Mucosa of descending colon (tissue), 3 donors: ENCODE data around the gene SLC4A4. TPM values are rescaled to one million over a fixed set of nuclear protein-coding genes. Genes with fewer than 3 reads are reported as not detected.

Experiments used
- ATAC-seq: fragments of 200-7000 bp; cut with Tn5 transposase; one replicate; pipeline ENCODE4 v1.9.1; 2020; ENCODE audit warnings: mild to moderate bottlenecking, moderate library complexity
- DNase-seq, 3 donors: peaks; one replicate each; pipeline ENCODE4 v3.0.0-alpha.2; 2020
- H3K36me3 ChIP-seq: fragments of 200-600 bp; one replicate; pipeline ENCODE4 v1.8.0; 2021; ENCODE audit warnings: low read depth, mild to moderate bottlenecking
- H3K4me1 ChIP-seq: fragments of 200-600 bp; one replicate; pipeline ENCODE4 v1.8.0; 2021; ENCODE audit warnings: low read depth, mild to moderate bottlenecking
- H3K4me3 ChIP-seq: fragments of 200-600 bp; one replicate; pipeline ENCODE4 v1.8.0; 2021; ENCODE audit warnings: mild to moderate bottlenecking
- H3K9me3 ChIP-seq: fragments of 200-600 bp; one replicate; pipeline ENCODE4 v1.8.0; 2021; ENCODE audit warnings: mild to moderate bottlenecking
- intact Hi-C, 2 donors: fragments of 100-400 bp; cut with DNase I in 1 of 2; cut with micrococcal nuclease in 1 of 2; formaldehyde crosslinking; loops; one replicate each; pipeline versions ENCODE4 v1.11.0 to v1.11.1; 2022; cut with DNase I, micrococcal nuclease
- total RNA-seq, 3 donors: library from RNA; stranded (reverse); fragmentation: NEBNext Ultra II Directional in 2 of 3; extraction: Animal tissue kit (Norgen Biotek cat#: 25700) in 2 of 3; gene quantifications; one replicate each; pipeline versions ENCODE4 v1.2.1 to v1.2.4, GENCODE V29; 2021 to 2023
- TF ChIP-seq, protein P1 (sequence below): fragments of 200-600 bp; IDR thresholded peaks from one replicate; pipeline ENCODE4 v1.8.0; 2022; ENCODE audit warnings: antibody characterized with exemption, mild to moderate bottlenecking
- donor health status: DM: no; HTN: no; CAD: no; lungs with moderate emphysema.
- donor health status: DM: no; HTN: no; CAD: no.
- donor health status: DM: no; HTN: yes; CAD: no.

Gene SLC4A4
- total RNA-seq, 3 donors from 2014 or later, result 102 to 248 (median 165) TPM

DNA sequence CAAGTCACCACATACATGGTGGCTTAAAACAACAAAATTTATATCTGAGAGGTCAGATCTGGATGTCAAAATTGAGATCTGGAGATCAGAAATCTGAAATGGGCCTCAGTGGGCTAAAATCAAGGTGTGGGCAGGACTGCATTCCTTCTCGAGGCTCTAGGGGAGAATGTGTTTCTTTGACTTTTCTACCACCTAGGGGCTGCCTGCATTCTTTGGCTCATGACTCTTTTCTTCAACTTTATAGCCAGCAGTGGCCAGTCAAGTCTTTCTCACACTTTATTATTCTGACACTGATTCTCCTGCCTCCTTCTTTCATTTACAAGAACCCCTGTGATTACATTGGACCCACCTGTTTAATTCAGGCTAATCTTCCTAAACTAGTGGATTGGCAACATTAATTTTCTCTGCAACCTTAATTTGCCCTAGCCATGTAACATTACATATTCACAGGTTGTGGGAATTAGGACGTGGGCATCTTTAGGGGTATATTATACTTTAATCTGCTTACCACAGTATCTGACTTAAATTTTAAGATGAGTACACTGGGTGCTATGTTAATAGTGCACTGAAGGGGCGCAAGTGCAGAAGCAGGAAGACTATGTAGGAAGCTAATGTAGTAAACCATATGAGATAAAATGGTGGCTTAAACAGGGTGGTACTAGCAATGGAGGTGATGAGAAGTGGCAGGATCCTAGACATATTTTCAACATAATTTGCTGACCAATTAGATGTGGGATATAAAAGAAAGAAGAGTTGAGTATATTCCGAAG is 188.0 kb downstream of the SLC4A4 start:
- Histone ChIP-seq H3K36me3 (no peaks in the 10 kb centered on the region), H3K4me3 (no peak overlapping the region), H3K4me1 (no peaks in the 10 kb centered on the region), H3K9me3 (no peaks in the 10 kb centered on the region)
- intact Hi-C loops, result no loop called here
- DNase-seq, result no peak
- TF ChIP-seq, protein P1, sequence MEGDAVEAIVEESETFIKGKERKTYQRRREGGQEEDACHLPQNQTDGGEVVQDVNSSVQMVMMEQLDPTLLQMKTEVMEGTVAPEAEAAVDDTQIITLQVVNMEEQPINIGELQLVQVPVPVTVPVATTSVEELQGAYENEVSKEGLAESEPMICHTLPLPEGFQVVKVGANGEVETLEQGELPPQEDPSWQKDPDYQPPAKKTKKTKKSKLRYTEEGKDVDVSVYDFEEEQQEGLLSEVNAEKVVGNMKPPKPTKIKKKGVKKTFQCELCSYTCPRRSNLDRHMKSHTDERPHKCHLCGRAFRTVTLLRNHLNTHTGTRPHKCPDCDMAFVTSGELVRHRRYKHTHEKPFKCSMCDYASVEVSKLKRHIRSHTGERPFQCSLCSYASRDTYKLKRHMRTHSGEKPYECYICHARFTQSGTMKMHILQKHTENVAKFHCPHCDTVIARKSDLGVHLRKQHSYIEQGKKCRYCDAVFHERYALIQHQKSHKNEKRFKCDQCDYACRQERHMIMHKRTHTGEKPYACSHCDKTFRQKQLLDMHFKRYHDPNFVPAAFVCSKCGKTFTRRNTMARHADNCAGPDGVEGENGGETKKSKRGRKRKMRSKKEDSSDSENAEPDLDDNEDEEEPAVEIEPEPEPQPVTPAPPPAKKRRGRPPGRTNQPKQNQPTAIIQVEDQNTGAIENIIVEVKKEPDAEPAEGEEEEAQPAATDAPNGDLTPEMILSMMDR, result no peak
- no peak for ATAC-seq

DNA sequence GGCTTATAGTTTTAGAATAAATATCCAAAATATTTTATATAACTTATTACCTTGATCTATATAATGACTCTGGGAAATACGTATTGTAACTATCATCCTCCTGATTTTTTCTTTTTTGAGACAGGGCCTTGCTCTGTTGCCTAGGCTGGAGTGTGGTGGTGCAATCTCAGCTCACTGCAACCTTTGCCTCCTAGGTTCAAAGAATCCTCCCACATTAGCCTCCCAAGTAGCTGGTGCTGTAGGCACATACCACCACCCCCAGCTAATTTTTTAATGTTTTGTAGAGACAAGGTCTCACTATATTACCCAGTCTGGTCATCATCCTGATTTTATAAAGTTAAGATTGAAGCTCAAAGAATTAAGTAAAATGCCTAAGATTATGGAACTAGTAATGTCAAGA is 193.6 kb downstream of the SLC4A4 start:
- ATAC-seq (no peak), DNase-seq (no peak)
- Histone ChIP-seq H3K9me3 (no peaks in the 10 kb centered on the region), H3K4me3 (no peak overlapping the region), H3K36me3 (no peaks in the 10 kb centered on the region), H3K4me1 (no peaks in the 10 kb centered on the region)
- TF ChIP-seq, protein P1, result no peak
- intact Hi-C loops, result no loop called here

DNA sequence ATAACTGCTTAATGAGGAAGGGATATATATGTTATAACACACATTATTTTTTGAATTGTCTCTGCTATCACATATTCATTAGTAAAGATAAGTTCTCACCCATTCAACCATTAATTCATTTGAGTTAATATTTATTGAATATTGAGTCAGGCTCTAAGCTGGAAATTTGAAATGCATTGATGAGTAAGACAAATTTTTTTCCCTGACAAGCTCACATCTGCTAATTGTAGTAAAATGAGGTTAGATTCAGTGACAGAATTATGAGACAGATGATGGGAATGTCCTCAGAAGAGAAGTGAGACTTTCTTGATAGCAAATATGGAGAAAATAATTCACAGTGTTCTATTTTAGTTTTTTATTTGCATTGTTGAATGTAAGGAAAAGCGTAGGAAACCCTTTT is 194.3 kb downstream of the SLC4A4 start:
- TF ChIP-seq, protein P1, result no peak
- ATAC-seq (no peak), DNase-seq (no peak)
- intact Hi-C loops, result no loop called here
- Histone ChIP-seq H3K9me3 (no peaks in the 10 kb centered on the region), H3K4me1 (no peaks in the 10 kb centered on the region), H3K4me3 (no peak overlapping the region), H3K36me3 (no peaks in the 10 kb centered on the region)

DNA sequence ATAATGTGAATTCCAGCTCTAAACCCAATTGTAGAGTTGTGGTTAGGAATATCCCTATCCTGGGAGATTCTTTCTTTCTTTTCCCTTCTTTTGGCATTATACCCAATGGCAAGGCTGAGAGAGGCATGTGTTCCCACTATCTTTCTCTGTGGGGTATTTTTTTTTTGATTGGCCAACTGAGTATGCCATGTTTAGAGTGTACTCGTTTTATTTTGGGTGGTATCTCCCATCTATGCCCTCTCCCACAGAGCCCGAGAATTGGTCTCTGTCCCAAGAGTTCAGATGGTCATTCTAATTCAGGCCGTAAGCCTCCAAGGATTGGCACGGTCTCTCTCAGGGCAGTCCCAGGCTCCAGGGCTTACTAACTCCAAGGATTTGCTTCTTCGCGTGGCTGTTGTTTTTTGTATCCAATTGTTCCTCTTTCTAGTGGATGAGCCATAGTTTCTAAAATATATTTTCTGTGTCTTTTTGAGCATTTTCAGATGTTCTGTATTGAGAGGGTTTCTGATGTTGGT is 198.8 kb downstream of the SLC4A4 start:
- Histone ChIP-seq H3K4me3 (no peak overlapping the region), H3K36me3 (no peaks in the 10 kb centered on the region), H3K4me1 (no peaks in the 10 kb centered on the region), H3K9me3 (no peaks in the 10 kb centered on the region)
- DNase-seq (no peak), ATAC-seq (no peak)
- intact Hi-C loops, result no loop called here
- TF ChIP-seq, protein P1, result no peak

DNA sequence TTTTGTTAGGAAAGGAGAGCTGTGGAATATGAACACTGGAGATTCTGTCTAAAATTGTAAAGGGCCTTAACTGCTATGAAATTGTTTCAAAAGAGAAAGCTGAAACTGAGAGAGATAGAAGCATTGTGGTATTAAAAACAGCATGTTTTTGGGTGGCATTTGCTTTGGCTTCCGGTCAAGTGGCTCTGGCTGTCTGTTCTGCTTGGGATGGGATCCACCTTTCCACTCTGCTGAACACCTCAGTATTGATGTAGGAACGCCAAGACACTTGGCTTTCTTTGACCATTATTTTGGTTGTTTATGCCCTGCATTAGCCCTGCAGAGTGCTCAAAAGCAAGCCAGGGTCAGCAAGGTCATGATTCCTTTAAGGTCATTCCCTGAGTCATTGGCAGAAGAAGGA is 199.7 kb downstream of the SLC4A4 start:
- intact Hi-C loops, result no loop called here
- Histone ChIP-seq H3K36me3 (no peaks in the 10 kb centered on the region), H3K4me1 (no peaks in the 10 kb centered on the region), H3K9me3 (no peaks in the 10 kb centered on the region), H3K4me3 (no peak overlapping the region)
- TF ChIP-seq, protein P1, result no peak
- ATAC-seq (no peak), DNase-seq (no peak)
